Measurements from ENCODE around the gene HMGB3.
"Not testable (repeated sequence)": the region's sequence is repeated elsewhere in the genome, so short reads cannot be mapped to it uniquely, and the experiment has no call there.

Gene HMGB3

DNA sequence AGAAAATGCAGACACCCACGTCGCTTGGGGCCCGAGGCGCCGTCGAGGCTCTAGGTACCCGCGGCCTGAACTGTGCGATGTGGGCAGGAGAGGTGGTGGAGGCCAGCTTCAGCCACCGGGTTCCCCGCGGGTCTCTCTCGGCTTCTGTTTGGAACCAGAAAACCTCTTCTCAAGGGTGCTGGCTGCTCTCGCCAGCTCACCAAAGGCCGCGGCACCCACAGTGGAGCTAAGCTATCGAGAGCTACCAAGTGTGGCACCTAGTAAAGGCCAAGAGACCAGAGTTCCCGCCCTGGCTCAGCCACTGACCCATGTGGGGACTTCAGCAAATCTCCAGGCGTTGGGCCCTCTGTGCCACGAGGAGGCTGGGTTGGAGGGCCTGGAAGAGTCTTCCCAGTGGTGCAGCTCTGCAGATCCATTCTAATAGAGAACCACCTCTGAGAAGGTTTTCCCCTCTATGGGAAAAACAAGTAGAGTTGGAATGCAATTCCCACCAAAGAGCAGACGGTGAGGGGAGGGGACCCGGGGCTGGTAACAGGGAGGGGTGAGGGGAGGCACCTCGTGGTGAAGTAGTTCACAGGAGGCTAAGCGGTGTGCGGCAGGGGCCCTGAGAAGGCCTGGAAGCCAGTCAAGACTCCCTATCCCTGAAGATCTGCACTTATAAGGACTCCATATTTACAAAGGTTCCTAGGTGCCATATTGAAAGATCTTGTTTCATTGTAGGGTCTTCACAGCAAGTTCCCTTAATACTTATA, 5.5 kb upstream of the HMGB3 start:
- no peak for DNase-seq

- DNase-seq, result no peak
Observed at GRCh38 chrX:150980186-150980585, 2.9 kb upstream of the HMGB3 start.

DNA sequence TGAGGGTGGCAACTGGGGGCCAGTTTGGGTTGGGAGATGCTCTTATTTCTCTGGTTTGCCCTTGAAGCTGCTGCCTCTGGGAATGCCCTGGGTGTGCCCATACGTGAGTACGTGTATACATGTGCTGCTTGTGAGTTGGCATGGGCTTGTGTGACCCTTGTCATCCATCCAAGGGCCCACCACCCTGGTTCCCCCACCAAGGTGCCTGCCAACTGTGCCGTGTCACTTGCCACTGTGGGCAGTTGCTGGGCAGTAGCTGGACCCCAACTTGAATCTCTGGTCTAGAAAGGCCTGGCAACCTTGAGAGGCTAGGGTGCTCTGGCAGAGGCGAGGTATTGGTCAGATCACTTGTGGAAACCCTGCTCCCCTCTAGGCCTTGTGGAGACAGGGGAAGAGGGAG, 2.4 kb upstream of the HMGB3 start:
- DNase-seq, result no peak

- DNase-seq, result no peak
Observed at GRCh38 chrX:150982235-150982787, 824 bp upstream of the HMGB3 start.

DNA sequence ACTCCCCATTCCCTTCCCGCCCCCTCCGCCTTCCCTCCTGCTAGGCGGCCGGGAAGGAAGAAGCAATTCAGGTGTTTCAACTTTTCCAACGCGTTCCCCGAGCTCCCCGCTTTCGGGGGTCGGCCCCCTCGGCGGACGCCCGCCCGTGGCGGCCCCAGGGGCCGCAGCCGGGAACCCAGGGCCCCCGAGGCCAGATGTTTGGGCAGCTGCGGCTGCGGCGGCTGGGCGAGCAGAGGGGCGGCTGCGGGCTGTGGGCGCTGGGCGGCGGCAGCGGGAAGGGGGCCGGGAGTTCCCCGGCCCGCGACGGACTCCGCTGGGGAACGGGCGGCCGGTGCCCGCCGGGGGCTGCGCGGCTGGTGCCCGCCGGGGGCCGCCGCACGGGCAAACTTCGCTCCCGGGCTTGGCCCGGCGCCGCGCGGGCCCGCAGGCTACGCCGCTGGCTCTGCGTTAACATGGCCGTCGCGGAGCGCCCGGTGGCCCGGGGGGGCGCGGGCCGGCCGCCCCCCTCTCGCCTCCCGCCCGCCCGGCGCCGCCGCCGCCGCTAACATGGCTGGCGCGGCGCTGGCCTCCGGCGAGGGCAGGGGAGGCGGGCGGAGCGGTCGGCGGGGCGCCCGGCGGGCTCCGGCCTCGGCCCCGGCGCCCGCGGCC, 510 bp downstream of the HMGB3 start:
- DNase-seq, result no peak

GRCh38 chrX:150984169-150984824, 1.2 kb downstream of the HMGB3 start:
- DNase-seq, result no peak

DNA sequence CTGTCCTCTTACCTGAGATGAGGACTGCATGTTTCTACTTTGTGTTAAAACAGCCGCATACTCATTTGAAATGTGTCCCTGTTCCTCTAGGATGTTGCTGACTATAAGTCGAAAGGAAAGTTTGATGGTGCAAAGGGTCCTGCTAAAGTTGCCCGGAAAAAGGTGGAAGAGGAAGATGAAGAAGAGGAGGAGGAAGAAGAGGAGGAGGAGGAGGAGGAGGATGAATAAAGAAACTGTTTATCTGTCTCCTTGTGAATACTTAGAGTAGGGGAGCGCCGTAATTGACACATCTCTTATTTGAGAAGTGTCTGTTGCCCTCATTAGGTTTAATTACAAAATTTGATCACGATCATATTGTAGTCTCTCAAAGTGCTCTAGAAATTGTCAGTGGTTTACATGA, 4.6 kb downstream of the HMGB3 start:
- DNase-seq, result not testable (repeated sequence)

- no peak for DNase-seq
Observed at GRCh38 chrX:150989420-150989819, 6.3 kb downstream of the HMGB3 start.

GRCh38 chrX:150990910-150991309, 7.8 kb downstream of the HMGB3 start:
- no peak for DNase-seq

DNA sequence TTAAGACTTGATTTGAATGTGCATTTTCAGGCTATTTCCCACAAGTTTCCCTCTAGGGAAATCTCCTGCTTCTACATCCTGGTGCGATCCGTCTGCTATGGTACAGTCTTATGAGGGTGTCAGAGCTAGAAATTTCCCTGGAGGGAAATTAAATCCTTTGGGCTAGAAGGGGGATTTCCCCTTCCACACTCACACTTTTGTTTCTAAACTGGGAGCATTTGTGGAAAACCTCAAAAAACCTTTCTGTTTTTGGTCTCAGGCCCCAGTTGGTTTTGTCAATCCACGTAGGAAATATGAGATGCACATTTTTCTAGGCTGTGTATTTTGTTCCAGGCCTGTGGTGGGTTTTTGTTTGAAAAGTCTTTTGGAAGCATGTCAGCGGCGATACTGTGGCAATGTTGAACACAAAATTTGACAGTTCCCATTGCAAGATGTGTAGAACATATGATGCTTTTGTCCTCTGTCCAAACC, 17.8 kb downstream of the HMGB3 start:
- no peak for DNase-seq

GRCh38 chrX:151004085-151004484, 20.9 kb downstream of the HMGB3 start:
- no peak for DNase-seq

- no peak for DNase-seq
Observed at GRCh38 chrX:151006410-151007109, 23.4 kb downstream of the HMGB3 start.

GRCh38 chrX:151009582-151009981, 26.4 kb downstream of the HMGB3 start:
- no peak for DNase-seq

GRCh38 chrX:151013164-151013743, 30.1 kb downstream of the HMGB3 start:
- no peak for DNase-seq

- DNase-seq, result no peak
Observed at GRCh38 chrX:151015684-151016083, 32.5 kb downstream of the HMGB3 start.

DNA sequence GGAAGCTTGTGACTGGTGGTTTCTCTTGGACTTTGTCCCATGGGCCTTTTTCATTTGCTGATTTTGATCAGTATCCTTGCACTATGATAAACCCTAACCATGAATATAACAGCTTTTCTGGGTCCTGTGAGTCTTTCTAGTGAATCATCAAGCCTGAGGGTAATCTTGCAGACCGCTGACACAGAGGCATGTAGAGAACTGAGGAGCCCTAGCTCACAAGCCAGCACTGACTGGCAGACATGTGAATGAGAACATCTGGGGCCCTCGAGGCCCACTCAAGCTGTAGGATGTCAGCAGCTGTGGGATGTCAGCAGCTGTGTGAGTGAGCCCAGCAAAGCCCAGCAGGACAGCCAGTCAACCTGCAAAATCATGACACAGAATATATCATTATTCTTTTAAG, 36.7 kb downstream of the HMGB3 start:
- no peak for DNase-seq

- no peak for DNase-seq
Observed at GRCh38 chrX:151030845-151031244, 47.7 kb downstream of the HMGB3 start.

GRCh38 chrX:151031391-151031975, 48.3 kb downstream of the HMGB3 start:
- DNase-seq, result no peak

DNA sequence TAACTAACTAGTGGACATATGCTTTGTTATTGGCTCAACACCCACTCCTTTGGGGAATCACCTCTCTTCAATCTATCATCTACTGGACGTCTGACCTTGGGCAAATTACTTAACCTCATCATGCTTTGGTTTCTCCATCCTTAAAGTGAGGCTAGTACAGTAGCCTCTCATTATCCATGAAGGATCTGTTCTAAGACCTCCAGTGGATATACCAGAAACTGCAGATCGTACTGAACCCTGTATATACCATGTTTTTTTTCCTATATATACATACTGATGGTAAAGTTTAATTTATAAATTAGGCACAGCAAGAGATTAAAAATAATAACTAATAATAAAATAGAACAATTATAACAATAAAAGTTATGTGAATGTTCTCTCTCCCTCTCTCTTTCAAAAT, 56.2 kb downstream of the HMGB3 start:
- no peak for DNase-seq

All from activated CD4-positive, alpha-beta T cell treated with anti-CD3 and anti-CD28 coated beads for 4 hours (primary cell).